ENCODE data around the gene TAAR9.

Gene TAAR9, protein sequence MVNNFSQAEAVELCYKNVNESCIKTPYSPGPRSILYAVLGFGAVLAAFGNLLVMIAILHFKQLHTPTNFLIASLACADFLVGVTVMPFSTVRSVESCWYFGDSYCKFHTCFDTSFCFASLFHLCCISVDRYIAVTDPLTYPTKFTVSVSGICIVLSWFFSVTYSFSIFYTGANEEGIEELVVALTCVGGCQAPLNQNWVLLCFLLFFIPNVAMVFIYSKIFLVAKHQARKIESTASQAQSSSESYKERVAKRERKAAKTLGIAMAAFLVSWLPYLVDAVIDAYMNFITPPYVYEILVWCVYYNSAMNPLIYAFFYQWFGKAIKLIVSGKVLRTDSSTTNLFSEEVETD

GRCh38 chr6:132537977-132538376 lies at the start of gene TAAR9:
TSS of gene TAAR9 (plus strand) at chr6:132538277. CDS start at chr6:132538290, 13 bp downstream.
- Mint-ChIP-seq H3K4me3 (no peak within 1 kb of the TSS), H3K36me3 (no peaks in the 10 kb centered on the region), H3K4me1 (no peaks in the 10 kb centered on the region), H3K9me3 (peaks cover 2% of the 10 kb centered on the region), H3K27me3 (peaks cover 23% of the 10 kb centered on the region), H3K27ac (no peak within 1 kb of the TSS)
- no peak for ATAC-seq

- Mint-ChIP-seq H3K27me3 (no peaks in the 10 kb centered on the region), H3K36me3 (peaks cover 39% of the 10 kb centered on the region), H3K4me3 (no peak overlapping the region), H3K27ac (no peak overlapping the region), H3K4me1 (peaks cover 18% of the 10 kb centered on the region), H3K9me3 (peaks cover 2% of the 10 kb centered on the region)
- no peak for ATAC-seq
These were observed 48.7 kb upstream of the TAAR9 start for GRCh38 chr6:132489376-132489775.

- H3K4me3 Mint-ChIP-seq = no peak overlapping the region
These were observed 48.1 kb upstream of the TAAR9 start for GRCh38 chr6:132490024-132490423.

DNA sequence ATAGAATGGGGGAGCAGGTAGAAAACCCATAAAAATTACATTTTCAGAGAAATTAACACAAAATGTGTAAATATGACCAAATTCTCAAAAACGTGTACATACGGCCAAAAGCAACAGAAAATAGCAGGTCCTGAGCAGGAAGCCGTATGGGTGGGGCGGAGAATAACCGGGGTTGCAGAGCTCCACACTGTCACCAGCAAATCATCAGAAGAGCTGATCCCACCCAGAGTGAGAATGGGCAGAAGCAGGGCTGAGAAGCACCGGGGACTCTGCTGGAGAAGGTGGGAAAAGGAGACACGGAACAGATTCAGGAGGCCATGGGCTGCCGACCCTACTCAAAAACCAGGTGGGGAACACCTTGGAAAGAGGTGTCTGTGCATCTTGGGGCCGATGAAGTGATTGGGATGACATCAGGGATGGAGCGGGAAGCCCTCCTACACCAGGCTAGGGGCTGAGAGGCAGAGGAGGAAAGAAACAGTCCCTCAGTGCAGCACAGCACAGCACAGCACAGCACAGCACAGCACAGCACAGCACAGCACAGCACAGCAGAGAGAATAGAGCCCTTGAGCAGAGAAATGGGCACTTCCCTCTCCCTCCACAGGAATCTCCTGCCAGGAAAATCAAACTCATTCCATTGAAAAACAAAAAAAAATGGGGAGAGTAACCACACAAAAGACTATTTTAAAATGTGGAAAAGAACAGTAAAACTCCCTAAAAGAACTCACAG lies 47.4 kb upstream of the TAAR9 start:
- Mint-ChIP-seq H3K9me3 (peaks cover 2% of the 10 kb centered on the region), H3K27ac (no peak overlapping the region), H3K4me3 (no peak overlapping the region), H3K36me3 (peaks cover 43% of the 10 kb centered on the region), H3K4me1 (peaks cover 18% of the 10 kb centered on the region), H3K27me3 (no peaks in the 10 kb centered on the region)
- peak; percentile 75 for ATAC-seq

More at GRCh38 chr6:132490024-132490423, 48.1 kb upstream of the TAAR9 start:
- Mint-ChIP-seq H3K27me3 (no peaks in the 10 kb centered on the region), H3K4me1 (peaks cover 18% of the 10 kb centered on the region), H3K27ac (no peak overlapping the region), H3K9me3 (peaks cover 2% of the 10 kb centered on the region), H3K36me3 (peaks cover 45% of the 10 kb centered on the region)
- no peak for ATAC-seq

- Mint-ChIP-seq H3K9me3 (peaks cover 2% of the 10 kb centered on the region), H3K4me1 (peaks cover 18% of the 10 kb centered on the region), H3K4me3 (no peak overlapping the region), H3K27ac (no peak overlapping the region), H3K27me3 (no peaks in the 10 kb centered on the region), H3K36me3 (peaks cover 36% of the 10 kb centered on the region)
- peak; percentile 64 for ATAC-seq
These were observed 46.8 kb upstream of the TAAR9 start for GRCh38 chr6:132491303-132491702.

DNA sequence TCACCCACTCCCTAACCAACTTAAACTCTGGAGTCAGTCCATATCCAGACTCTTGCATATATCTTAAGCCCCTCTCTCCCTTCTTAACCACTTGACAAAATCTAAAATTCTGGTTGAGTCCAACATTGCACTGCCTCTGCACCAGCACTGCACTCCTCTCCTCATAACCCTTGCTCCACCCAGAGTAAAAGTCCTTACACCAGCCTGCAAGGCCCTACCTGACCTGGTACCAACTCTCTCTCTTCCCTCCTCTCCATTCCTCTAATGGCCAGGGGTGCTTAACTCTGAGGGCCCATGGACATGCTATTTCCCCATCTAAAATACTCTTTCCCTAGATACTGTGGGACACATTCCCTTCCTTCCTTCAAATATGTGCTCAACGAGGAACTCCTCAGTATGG lies 46.2 kb upstream of the TAAR9 start:
- no peak for ATAC-seq
- peaks cover 24% of the 10 kb centered on the region for H3K4me1 Mint-ChIP-seq

GRCh38 chr6:132494954-132495353 lies 43.1 kb upstream of the TAAR9 start:
- no peak for ATAC-seq
- H3K27me3 Mint-ChIP-seq = no peaks in the 10 kb centered on the region
- H3K4me3 Mint-ChIP-seq = peak overlapping the region; percentile 53
- H3K9me3 Mint-ChIP-seq = peaks cover 2% of the 10 kb centered on the region
- H3K36me3 Mint-ChIP-seq = peaks cover 46% of the 10 kb centered on the region
- H3K27ac Mint-ChIP-seq = no peak overlapping the region
- H3K4me1 Mint-ChIP-seq = peaks cover 51% of the 10 kb centered on the region

More for the DNA sequence above, 46.2 kb upstream of the TAAR9 start:
- Mint-ChIP-seq H3K36me3 (peaks cover 34% of the 10 kb centered on the region), H3K9me3 (peaks cover 2% of the 10 kb centered on the region), H3K4me3 (no peak overlapping the region), H3K27ac (no peak overlapping the region), H3K27me3 (no peaks in the 10 kb centered on the region)

DNA sequence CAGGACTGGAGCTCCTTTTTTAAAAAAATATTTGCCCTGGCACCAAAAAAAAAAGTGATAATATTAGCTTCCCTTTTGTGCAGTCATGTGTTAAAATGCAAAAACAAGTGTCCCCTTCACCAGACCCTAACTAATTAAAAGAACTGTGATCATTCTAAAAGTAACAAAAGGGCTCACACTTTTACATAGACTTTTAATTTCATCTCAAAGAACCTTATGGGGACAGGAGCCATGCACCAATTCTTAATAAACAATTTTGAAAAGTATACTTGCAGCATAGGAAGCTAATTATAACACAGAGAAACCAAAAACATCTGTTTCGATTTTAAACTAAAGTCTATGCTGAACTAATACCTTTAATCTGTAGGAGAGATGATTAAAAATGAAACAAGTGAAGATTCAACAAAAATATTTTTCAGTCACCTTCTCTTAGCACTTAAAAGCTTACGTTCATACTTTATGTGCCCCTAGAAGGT lies 42.4 kb upstream of the TAAR9 start:
- ATAC-seq = peak; percentile 79
- Mint-ChIP-seq H3K4me3 (peak overlapping the region; percentile 53), H3K4me1 (peaks cover 58% of the 10 kb centered on the region), H3K27me3 (no peaks in the 10 kb centered on the region), H3K27ac (no peak overlapping the region), H3K36me3 (peaks cover 53% of the 10 kb centered on the region), H3K9me3 (peaks cover 2% of the 10 kb centered on the region)

- H3K36me3 Mint-ChIP-seq = peaks cover 63% of the 10 kb centered on the region
- H3K4me1 Mint-ChIP-seq = peaks cover 68% of the 10 kb centered on the region
- no peak overlapping the region for H3K27ac Mint-ChIP-seq
- H3K27me3 Mint-ChIP-seq = no peaks in the 10 kb centered on the region
- H3K9me3 Mint-ChIP-seq = peaks cover 2% of the 10 kb centered on the region
- ATAC-seq = no peak
- H3K4me3 Mint-ChIP-seq = peak overlapping the region; percentile 53
These were observed 41.4 kb upstream of the TAAR9 start for GRCh38 chr6:132496519-132497180.

GRCh38 chr6:132498638-132499037 lies 39.4 kb upstream of the TAAR9 start:
- Mint-ChIP-seq H3K36me3 (peaks cover 73% of the 10 kb centered on the region), H3K9me3 (no peaks in the 10 kb centered on the region), H3K4me1 (peaks cover 75% of the 10 kb centered on the region), H3K4me3 (peak overlapping the region; percentile 21), H3K27me3 (no peaks in the 10 kb centered on the region), H3K27ac (peak overlapping the region; percentile 83)
- peak; percentile 83 for ATAC-seq

GRCh38 chr6:132499757-132500156 lies 38.3 kb upstream of the TAAR9 start:
- Mint-ChIP-seq H3K9me3 (no peaks in the 10 kb centered on the region), H3K4me1 (peaks cover 79% of the 10 kb centered on the region), H3K27me3 (no peaks in the 10 kb centered on the region), H3K36me3 (peaks cover 70% of the 10 kb centered on the region), H3K4me3 (peak overlapping the region; percentile 23), H3K27ac (peak overlapping the region; percentile 83)
- no peak for ATAC-seq

- Mint-ChIP-seq H3K27ac (peak overlapping the region; percentile 83), H3K4me3 (peak overlapping the region; percentile 53), H3K9me3 (peaks cover 3% of the 10 kb centered on the region), H3K36me3 (peaks cover 80% of the 10 kb centered on the region), H3K27me3 (no peaks in the 10 kb centered on the region), H3K4me1 (peaks cover 82% of the 10 kb centered on the region)
- ATAC-seq = no peak
These were observed 33.3 kb upstream of the TAAR9 start for GRCh38 chr6:132504757-132505156.

- peaks cover 78% of the 10 kb centered on the region for H3K4me1 Mint-ChIP-seq
These were observed 32.9 kb upstream of the TAAR9 start for GRCh38 chr6:132505158-132505557.

DNA sequence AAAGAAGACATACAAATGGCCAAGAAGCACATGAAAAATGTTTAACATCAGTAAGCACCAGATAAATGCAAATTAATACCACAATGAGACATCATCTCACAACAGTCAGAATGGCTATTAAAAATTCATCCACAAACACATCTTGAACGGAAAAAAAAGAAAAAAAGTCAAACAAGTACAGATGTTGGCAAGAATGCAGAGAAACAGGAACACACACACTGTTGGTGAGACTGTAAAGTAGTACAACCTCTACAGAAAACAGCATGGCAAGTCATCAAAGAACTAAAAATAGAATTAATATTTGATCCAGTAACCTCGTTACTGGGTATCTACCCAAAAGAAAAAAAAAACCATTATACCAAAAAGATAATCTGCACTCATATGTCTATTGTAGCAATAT lies 31.6 kb upstream of the TAAR9 start:
- Mint-ChIP-seq H3K36me3 (peaks cover 73% of the 10 kb centered on the region), H3K27ac (peak overlapping the region; percentile 83), H3K4me3 (peak overlapping the region; percentile 45), H3K9me3 (peaks cover 3% of the 10 kb centered on the region), H3K27me3 (no peaks in the 10 kb centered on the region), H3K4me1 (peaks cover 77% of the 10 kb centered on the region)
- ATAC-seq = no peak

More at GRCh38 chr6:132505158-132505557, 32.9 kb upstream of the TAAR9 start:
- peak; percentile 39 for ATAC-seq
- Mint-ChIP-seq H3K4me3 (no peak overlapping the region), H3K36me3 (peaks cover 76% of the 10 kb centered on the region), H3K27ac (peak overlapping the region; percentile 83), H3K27me3 (no peaks in the 10 kb centered on the region), H3K9me3 (peaks cover 3% of the 10 kb centered on the region)

Measured in stimulated activated memory B cell treated with anti-CD40 and anti-IgM and Interleukin-4, amounts not matched to agents 10 μg/mL and 1 μg/mL and 100 μg/mL, for 72 hours (primary cell).